Epidermal melanocyte (primary cell): ENCODE measurements around the gene EXOC3L4.

Experiments
- DNase-seq: peaks from one replicate; pipeline ENCODE4 v3.0.0; 2011; ENCODE audit warnings: low spot score; ENCODE audit not compliant: insufficient read length

Gene EXOC3L4

DNA sequence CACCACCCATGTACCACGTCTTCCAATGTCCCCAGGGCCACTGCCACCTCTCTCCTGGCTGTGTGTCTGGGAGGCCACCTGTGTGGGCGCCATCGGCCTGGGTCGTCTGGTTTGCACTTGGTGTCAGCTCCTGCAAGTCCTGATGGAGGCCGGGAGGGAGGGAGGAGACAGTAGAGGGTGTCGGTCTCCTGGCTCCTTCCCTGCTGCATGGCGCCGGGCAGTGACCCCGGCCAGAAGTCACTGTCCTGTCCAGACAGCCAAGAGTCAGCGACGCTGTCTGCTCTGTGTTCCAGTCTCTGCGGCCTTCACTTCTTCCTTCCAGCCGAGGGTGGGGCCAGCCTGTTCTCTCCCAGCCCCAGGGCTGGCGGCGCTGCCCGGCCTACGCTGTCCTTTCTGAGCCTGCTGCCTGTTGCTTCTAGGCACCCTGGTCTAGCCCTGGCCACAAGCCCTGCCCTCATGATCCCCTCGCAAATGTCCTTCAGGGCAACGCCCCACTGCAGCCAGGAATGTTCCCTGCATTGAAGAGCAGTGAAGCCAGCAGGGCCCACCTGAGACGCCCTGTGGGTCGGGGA, 23.5 kb upstream of the EXOC3L4 start:
- no peak for DNase-seq

DNA sequence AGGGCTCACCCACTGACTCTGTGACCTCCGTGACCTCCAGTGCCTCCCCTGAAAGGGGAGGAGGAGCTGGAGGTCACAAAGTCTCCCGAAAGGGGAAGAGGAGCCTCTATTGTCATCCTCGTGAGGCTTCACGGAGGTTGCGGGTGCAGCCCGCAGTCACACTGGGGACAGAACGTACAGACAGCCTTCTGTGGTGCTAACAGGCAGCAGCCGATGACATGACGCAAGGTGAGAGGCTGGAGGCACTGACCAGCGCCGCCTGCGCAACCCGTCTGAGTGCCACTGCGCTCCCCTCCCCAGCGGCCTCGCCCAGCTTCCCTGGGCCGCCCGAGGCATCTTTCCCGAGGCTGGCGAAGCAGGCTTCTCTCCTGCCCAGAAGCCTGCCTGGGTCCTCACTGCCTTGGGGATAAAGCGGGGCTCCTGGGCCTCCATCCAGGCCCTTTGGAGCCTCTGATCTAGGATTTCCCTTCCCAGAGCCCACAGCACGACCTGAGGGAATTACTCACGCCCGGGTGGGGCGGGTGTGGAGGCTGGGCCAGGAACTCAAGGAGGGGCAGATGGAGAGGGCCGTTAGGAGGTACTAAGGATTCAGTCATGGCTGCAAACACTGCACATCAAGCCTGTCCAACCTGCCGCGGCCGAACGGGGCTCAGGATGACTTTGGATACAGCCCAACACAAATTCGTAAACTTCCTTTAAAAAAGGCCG, 22.8 kb upstream of the EXOC3L4 start:
- no peak for DNase-seq

DNA sequence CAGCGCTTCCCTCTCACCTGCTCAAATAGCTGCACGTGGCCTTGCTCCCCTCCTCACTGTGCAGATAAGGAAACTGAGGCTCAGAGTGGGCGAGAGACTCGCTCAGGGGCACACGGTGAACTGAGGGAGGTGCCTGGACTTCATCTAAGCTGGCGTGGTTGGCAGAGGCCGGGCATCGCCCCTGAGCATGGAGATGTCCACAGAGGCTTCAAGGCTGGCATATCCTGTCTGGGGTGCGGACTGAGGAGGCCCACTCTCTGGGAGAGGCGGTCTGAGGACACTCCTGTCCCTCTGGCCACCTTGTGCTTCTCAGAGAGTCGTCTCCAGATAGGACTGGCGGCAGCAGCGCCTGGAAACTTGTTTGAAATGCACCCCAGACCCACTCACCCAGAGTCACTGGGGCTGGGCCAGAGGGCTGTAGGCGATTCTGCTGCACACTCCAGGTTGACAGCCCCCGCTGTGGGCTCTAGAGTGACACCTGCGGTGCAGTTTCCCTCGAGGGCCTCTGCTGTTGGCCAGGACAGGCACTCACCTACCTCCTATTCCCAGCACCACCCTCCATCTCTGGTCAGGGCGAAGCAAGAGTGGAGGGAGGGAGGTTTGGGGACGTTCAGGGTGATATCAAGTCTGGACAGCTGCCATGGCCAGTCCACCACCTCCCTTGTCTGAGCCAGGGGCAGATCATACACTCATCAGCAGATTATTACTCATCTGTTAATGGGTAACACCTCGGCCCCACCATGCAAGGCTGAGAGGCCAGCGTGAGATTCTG, 21.7 kb upstream of the EXOC3L4 start:
- DNase-seq = no peak

DNA sequence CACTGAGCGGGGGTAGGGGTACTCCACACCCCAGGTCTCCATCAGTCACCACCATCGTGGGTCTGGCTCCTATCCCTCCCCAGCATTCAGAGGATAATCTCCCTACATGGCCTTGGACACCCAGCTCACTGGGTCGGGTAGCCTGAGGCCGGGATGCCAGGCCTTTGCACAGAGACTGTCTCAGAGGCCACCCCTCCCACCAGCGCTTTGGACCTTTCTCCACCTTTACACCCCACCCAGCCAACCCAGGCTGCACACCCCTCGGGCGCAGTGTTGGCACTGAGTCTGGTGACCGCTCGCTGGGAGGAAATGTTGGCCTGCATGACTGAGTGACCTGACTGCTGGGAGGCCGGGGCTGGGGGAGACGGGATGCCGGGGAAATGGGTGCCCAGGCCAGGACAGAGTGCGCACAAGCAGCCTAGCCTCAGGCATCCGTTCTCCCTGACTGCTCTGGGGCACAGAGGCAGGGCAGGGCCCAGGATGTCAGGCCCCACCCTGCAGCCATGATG, 21.1 kb upstream of the EXOC3L4 start:
- DNase-seq = no peak

DNA sequence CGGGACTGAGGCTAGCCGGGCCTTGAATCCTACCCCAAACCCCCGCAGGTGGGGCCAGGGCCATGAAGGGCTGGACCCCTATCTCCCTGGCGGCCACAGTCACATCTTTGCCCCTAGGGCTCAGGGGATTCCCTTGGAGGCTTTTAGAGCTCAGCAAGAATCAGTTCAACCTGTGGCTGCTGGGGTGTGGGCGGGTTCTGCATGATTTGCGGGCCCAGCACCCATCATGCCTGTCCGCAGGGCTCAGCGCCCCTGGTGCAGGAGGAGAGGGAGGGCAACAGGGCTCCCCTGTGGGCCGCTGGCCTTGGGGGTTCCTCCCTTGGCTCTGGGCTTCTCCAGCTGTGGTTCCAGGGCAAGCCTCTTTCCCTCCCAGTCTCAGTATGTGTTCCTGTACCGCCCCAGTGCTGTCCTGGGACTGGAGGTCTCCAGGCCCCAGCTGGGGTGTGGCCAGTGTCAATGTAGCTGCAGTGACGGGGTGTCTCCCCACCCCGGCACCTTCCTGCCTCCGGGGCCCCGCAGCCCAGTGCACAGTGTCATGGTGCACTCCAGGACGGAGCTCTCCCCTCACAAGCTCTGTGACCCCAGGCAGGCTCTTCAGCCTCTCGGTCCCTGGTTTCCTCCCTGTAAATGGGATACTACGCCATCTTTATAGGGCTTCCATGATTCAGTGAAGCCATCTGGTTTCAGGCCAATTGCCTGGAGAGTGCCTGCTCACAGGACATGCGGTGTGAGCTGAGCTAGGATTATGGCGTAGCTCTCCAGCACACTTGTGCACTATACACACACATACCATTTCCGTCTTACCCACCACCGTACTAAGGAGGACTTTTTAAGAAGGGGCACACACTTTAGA, 20.4 kb upstream of the EXOC3L4 start:
- DNase-seq = no peak

DNA sequence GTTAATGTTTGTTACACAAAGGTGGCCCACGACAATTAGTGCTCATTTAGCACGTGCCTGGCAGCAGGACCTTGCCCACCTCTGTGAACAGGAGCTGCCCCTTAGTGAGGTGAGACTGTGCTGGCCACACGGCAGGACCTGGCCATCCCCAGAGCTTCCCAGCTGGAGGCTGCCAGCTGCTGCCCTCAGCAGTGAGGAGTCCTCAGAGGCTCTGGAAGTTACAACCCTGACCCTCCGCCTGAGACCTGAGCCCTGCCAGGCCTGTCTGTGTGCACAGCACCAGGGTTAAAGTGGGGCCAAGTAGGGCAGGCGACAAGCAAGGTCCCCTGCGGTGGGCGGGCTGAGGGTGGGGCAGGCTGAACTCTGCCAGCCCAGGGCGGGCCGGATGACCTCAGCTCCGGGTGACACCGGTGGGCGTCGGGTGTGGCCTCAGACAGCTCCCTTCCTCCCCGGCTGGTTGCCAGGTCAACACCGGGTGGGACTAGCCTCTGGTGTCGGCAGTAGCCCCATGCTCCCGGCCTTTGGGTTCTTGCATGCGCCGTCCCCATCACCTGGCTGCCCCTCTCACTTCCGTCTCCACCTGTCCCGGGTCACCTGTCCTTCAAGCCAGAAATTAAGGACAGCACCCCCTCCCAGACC, 19.7 kb upstream of the EXOC3L4 start:
- no peak for DNase-seq

DNA sequence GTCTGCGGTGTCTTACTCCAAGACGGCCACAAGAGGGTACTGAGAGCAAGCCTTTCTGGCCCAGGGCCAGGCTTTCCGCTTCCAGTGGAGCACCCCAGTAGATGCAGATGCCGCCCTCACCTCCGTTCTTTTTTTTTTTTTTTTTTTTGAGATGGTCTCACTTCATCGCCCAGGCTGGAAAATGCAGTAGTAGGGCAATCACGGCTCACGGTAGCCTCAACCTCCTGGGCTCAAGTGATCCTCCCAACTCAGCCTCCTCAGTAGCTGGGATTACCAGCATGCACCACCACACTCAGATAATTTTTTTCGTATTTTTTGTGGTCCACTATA, 16.1 kb upstream of the EXOC3L4 start:
- DNase-seq = peak; percentile 85

DNA sequence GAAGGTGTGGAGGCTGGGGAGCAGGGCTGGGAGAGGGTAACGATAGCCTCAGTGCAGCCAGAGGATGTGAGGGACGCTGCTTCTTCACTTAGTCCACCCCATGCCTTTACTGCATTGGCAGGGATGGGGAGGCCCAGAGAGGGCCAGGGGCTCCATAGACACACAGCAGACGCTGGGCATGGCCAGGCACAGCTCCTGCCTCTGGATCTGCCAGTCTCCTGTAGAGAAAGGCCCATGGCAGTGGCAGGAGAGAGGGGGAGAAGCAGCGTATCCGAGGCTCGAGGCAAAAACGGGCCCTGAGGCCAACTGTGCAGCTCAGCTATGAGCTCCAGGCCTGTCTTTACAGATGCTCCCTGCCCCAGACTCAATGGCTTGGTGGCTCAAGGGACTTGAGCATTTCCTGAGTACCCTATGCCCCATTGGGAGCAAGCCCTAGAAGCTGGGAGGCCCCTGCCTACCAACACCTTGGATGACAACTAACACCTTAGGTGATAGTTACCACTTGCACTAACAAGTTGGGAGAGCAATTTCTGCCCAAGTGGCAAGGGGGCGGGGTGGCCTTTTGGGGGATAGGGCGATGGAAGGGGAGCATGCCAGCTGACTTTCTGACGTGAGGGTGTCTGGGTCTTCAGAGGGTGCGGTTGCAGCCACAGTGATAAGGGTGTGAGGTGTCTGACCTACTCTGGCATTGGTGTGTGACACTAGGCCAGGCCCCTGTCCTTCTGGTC, 15.5 kb upstream of the EXOC3L4 start:
- DNase-seq = peak; percentile 10

DNA sequence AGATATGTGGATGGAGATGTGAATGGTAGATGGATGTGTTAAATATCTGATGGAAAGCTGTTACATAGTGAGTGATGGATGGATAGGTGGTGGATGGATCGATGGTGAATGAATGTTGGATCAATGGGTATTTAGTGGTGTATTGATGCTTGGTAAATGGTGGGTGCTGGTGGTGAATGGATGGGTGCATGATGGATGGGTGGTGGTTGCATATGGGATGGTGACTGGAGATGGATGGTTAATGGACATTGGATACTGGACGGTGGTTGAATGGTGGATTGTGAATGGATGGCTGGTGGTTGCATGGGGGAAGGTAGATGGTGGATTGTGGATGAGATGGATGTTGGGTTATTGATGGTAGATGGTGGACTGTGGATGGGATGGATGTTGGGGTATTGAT, 12.6 kb upstream of the EXOC3L4 start:
- DNase-seq = no peak

DNA sequence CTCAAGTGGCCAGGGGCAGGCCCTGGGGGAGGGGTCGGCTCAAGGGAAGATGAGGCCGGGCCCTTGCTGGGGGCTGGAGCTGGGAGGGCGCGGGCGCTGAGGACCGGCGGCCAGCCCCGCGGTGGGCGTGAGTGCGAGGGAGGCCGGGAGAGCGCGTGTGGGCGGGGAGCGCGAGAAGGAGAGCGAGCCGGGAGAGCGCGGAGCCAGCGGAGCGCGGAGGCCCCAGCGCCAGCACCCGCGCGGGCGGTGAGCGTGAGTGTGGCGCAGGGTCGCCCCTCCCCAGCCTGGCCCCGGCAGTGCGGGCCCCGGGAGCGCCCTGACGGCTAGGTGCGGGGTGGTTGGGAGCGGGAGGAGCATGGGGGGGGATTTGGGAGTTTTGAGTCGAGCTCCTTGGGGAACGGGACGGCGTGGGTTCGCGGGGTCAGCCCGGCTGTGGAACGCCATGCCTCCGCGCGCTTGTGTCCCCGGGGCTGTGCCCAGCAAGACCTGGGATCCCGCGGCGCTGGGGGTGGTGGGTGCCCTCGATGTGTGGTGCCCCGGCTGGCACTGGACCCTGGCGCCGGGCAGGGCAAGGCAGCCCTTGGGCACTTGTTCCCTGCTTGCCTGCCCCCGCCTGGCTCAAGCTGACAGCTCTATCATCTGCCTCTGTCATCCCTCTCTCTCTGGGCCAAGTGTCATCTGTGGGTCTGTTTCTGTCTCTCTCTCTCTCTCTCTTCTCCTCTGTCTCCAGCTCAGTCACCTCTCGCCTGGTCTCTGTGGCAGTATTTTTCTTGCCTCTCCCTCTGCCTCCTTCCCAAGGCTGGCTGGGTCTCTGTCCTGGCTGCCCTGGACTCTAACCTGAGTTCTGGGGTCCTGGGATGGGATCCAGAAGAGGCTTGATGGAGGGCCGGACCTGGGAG, 10.3 kb upstream of the EXOC3L4 start, which contains the start of gene LBHD2:
Gene LBHD2, plus strand, starts transcription at position 190 of the 899 bp plus-strand sequence. CDS start 1,803 bp downstream, outside the sequence.
- peak; percentile 14 for DNase-seq

DNA sequence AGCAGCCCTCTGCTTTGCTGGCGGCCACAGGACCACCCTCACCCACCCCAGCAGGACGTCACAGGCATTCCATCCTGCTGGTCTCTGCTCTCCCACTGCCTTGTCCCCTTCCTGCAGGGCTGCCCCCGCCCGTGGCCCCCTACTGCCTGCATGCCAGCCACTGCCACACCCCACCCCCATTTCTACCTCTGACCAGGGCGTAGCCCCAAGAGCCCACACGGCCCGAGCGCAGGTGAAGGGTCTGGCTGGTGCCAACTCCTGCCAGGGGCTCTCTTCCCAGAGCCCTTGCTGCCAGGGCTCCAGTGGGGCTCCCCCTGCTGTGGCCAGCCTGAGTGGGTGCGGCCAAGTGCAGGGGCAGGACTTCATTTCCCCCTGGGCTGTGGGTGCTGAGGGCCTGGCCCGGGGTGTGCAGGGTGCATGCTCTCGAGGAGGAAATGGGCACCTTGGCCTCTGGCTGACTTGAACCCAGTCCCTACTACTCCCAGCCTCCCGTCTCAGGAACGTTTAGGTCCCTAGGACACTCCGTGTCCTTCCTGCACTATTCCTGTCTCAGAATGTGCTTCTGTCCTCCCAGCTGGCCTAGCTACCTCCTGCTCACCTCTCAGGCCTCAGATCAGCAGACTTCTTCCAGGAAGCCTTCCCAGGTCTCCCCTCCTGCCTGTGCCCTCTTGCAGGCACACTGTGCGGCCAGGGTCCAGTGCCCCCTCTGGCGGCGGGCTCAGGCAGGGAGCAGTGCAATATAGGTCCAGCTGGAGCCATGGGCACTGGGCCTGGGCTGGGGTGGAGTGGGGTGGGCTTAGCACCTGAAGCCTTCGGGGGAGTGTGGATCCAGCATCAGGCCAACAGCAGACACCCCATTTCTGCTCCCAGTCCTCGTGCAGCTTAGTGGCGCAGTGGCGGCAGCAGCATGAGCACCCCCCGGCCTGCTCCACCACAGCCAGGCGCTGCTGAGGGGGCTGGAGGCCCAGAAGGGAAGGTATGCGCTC, 9.1 kb upstream of the EXOC3L4 start:
- DNase-seq = peak; percentile 8

DNA sequence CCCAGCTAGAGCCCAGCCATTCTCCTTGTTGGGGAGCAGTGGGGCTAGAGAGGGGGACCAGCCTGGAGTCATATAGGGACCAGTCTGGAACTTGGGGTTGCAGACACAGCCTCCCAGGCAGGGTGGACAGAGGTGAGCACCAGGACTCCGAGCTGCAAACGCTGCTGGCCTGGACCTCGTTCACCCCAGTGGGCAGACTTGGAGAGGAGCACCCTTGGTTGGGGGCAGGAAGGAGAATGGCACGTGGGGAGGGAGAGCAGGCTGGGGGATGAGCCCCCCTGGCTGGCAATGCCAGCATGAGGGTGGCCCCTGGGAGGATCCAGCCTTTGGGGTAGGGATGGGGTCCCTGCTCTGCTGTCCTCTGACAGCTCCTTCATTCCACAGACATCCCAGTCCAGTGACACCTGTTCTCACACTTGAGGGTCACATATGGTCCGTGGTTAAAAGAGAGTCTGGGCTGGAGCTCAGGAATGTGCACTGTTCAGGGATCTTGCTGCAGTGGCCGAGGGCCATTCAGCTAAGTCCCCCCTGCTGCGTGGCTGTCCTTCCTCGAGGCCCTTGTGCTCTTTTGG, 7.7 kb upstream of the EXOC3L4 start:
- peak; percentile 16 for DNase-seq

DNA sequence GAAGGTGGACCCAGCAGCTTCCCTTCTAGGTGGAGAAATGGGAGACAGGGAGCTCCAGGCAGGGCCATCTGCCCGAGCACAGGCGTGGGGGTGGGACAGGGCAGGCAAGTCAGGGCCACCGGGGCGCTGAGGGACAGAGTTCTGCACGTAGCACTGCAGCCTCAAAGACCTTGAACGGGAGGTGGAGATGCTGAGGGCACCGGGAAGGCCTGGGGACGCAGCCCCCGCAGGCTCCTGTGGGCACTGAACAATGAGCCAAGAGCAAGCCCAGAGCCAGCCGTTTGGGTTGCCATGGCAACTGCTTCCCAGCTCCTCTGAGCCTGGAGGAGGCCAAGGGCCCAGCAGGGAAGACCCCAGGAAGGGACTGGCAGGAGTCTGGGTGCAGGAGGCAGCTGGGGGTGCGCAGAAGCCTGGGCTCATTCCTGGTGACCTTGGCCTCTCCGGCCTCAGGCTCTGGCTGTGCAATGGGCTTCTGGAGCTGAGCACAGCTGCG, 7.1 kb upstream of the EXOC3L4 start:
- DNase-seq = peak; percentile 12

DNA sequence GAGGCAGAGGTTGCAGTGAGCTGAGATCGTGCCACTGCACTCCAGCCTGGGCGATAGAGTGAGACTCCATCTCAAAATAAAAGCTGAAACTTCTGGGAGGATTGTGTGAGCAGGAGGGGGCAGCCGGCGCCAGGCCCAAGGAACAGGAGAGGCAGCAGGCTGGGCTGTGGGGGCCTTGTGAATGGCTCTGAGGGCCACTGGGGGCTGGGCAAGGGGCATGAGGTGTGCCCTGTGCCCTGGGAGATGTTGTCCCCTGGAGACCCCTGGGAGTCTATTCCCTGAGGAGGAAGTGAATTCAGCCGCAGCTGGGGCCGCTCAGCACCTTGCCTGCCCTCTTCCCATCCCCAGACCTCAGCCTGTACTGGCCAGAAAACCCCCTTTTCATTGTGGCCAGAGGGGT, 5.6 kb upstream of the EXOC3L4 start:
- no peak for DNase-seq

DNA sequence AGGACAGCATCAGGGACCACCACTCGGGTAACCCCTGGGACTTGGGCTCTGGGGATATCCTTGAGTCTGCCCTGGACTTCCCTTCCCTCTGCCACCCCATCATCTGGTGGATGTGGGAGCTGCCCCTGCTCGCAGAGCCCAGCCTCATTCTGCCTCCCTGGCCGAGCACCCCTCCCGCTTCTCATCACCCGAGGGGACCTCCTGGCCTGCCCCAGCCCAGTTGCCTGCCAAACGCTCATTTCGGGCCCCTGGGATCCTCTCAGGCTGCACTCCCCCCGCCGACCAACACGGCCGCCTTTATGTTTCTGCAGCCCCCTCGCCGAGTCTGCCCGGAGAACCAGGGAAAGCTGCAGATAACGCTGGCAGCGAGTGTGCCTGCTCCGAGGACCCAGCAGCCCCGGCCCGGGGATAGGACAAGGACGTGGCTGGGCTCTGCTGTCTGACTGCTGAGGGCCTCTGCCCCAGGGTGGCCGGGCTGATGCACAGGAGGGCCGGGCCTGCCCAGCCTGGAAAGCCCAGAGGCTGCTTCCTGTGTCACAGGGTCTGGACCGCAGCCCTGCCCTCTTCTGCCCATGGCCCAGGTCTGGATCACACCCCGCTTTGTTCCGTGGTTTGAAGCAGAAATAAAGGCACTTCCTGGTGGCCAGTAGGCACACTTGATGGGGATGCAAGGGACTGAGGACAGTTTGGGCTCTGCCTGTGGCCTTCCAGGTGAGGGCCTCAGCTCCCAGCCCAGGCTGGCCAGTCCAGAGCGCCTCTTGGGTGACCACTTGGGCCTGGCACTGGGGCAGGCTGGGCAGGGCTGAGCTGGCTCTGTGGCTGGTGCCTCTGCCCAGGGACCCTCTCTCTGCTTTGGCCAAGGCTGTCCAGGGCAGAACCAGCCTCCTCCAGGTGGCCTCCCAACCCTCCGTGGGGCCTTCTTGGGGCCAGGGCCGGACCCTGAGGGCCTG, 4.9 kb upstream of the EXOC3L4 start:
- no peak for DNase-seq

DNA sequence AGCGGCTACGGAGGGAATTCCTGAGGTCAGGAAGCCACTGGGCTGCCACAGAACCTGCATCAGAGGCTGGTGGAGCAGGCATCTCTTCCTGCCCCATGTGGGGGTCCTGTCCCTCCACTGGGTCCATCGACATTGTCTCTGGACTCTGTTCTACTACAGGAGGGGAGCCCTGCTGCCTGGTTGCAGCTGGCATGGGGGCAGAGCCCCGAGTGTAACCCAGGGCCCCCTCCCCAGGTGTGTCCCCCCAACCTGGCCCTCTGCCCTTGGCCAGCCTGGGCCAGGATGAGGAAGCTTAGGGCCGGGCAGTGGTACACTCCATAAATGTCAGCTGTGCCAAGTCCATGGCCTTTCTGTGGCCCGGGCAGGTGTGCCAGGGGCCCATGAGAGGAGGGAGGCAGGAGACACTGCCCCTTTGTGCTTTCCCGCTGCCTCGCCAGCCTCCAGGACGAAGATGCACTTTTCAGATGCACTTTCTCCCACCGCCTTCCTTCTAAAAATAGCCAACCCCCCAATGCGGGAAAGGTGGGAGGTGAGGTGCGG, 4.0 kb upstream of the EXOC3L4 start:
- no peak for DNase-seq
